Hindlimb muscle (tissue), 1 donor: Measurements from ENCODE around the gene SYT11. TPM values are rescaled to one million over a fixed set of nuclear protein-coding genes. Genes with fewer than 3 reads are reported as not detected.
"Not testable (repeated sequence)": the region's sequence is repeated elsewhere in the genome, so short reads cannot be mapped to it uniquely, and the experiment has no call there.

Source experiments
- DNase-seq: peaks from one replicate; pipeline ENCODE4 v3.0.0-alpha.2; 2013
- polyA plus RNA-seq: library from polyadenylated mRNA; unstranded; fragments of 120-200 nt; gene quantifications from one replicate; pipeline ENCODE4 v1.2.1, GENCODE V29; 2013; ENCODE audit not compliant: insufficient read length

Gene SYT11
- polyA plus RNA-seq, 1 donor = 12.9 TPM

DNA sequence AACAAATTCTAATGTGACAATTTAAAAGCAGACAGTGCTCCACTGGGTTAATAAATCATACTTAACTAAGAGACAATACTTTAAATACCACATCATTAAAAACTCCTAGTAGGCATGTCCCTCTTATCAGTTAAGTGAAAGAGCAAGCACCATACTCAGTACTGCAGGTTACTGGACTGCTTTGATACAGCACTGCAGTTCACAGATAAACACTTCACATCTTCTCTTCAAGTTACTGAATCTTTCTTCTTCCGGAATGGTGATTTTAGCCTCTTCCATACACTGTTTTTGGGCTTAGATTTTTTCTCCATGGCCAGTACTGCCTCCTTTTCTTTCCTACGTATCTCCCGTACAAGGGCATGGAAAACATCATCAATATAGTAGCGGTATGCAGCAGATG lies 40.8 kb downstream of the SYT11 start:
- DNase-seq = no peak

- no peak for DNase-seq
These were observed 44.9 kb downstream of the SYT11 start for GRCh38 chr1:155904261-155904660.

GRCh38 chr1:155909894-155910293 lies 50.5 kb downstream of the SYT11 start:
- DNase-seq = no peak

GRCh38 chr1:155910621-155911121 lies 51.3 kb downstream of the SYT11 start:
- DNase-seq = peak; percentile 23

- DNase-seq = peak; percentile 89
These were observed 52.0 kb downstream of the SYT11 start, which contains the start of gene RIT1 for GRCh38 chr1:155911156-155912055. Gene RIT1 (minus strand): TSS chr1:155911349. CDS start chr1:155910761, 588 bp downstream.

DNA sequence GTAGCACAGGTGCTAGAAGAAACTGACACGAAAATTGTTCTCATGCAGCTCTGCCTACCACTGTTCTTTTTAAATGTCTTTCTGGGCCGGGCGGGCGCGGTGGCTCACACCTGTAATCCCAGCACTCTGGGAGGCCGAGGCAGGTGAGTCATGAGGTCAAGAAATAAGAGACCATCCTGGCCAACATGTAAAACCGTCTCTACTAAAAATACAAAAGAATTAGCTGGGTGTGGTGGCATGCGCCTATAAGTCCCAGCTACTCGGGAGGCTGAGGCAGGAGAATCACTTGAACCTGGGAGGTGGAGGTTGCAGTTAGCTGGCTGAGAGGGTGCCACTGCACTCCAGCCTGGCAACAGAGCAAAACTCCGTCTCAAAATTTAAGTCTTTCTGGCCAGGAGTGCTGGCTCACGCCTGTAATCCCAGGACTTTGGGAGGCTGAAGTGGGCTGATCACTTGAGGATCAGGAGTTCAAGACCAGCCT lies 52.7 kb downstream of the SYT11 start:
- DNase-seq = no peak

GRCh38 chr1:155913969-155914757 lies 54.8 kb downstream of the SYT11 start:
- DNase-seq = no peak

- DNase-seq = no peak
These were observed 59.3 kb downstream of the SYT11 start for GRCh38 chr1:155918660-155919059.

- no peak for DNase-seq
These were observed 60.4 kb downstream of the SYT11 start for GRCh38 chr1:155919801-155920200.

GRCh38 chr1:155920717-155921116 lies 61.4 kb downstream of the SYT11 start:
- DNase-seq = no peak

DNA sequence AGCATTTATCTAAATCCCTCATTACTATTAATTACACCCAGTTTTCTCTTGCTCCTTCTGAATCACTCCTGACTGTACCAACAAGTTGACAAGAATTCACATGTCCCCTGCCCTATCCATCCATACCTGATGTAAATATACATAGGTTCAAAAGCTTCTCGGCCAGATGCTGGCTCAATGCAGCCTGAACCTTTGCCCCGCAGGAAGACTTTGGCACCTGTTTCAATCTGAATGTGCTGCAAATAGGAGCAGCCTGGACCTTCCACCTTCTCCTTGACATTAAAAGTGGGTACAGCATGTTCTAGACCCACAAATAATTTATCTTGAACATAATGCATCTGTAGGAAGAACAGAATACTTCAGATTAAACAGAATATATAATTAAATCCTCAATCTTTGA lies 66.1 kb downstream of the SYT11 start:
- DNase-seq = no peak

DNA sequence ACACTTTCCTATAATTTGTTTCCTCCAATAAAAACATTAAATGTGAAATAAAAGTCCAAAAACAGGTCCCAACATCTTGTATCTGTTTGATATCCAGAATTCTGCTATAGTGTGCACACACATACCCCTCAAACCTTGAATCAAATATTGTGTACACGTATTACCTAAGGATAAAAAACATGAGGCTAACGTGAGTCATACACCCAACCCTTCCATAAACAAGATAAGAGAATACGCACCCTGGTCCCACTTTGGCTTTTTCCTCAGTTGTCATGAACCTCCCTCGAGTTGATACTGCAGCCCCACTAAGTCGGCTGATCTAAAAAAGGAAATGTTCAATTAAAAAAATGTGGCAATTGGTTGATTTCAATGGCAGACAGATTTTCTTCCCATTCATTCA lies 69.7 kb downstream of the SYT11 start:
- DNase-seq = no peak

- DNase-seq = not testable (repeated sequence)
These were observed 71.4 kb downstream of the SYT11 start for GRCh38 chr1:155930725-155931124.

- no peak for DNase-seq
These were observed 72.1 kb downstream of the SYT11 start for GRCh38 chr1:155931332-155932038.

- no peak for DNase-seq
These were observed 72.7 kb downstream of the SYT11 start for GRCh38 chr1:155932081-155932480.

- no peak for DNase-seq
These were observed 73.1 kb downstream of the SYT11 start for GRCh38 chr1:155932487-155932886.

DNA sequence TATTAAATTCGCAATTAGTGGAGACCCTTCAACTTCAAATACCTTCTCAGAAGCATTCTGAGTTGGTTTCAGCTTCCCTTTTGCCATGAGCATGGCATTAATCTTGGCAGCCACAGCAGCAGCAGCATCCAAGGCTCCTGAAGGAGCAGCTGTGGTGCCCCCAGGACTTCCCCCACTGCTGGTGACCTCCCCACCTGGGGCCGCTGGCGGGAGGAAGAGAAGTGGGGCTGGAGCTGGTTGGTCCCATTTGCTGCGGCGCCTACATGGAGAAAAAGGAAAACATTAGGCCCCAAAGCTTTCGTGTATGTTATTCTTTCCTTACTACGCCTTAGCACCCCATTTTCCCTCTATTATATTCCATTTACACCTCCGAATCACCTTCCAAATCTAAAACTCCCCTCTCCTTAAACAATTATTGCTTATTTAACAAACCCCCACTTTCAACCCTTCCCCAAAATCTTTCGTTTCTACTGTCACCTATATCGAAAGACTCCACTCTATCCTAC lies 74.3 kb downstream of the SYT11 start:
- DNase-seq = no peak

DNA sequence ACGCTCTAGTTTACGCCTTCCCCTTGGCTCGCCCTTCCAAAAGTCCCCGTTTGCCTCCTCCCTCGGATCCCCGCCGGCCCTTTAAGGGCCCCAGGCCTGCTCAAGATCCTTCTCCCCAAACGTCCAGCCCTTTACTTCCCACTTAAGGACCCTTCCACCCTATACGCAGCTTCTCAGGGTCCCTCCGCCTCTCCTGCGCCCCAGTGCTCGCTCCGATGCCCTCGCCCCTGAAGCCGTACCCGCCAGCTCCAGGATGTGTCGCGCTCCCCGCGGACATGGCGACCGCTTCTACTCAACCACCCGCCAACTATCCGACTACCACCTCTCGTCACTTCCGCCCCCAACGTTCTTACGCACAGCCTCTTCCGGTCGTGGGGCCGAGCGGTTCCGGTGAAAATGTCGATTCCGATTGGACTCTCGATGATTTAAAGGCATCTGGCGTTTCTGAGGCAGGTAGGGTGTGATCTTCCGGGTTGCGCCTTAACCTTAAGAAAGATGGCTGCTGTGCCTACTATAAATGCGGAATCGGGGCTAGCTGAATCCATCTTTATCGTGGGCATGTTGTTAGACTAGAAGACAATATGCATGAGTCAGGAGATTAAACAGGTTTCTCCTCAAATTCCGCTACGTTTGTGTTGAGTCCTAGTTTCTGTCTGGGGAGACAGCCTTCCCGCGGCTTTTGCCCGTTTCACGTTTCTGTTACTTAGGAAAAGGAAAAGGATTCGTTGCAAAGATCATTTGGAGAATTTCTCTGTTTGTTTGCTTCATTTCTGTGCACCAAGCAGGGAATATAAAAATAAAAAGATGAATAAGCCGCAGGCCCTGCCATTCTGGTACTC lies 74.9 kb downstream of the SYT11 start, which contains the start of gene KHDC4:
TSS of gene KHDC4 (minus strand) at position 317 of the 839 bp plus-strand sequence. CDS start at position 277, 40 bp downstream.
- DNase-seq = peak; percentile 98
